ENCODE data around the gene ANO1. TPM values are rescaled to one million over a fixed set of nuclear protein-coding genes. Genes with fewer than 3 reads are reported as not detected.

The ANO1 gene
- total RNA-seq, 4 donors from 2014 or later: 5.1 to 17.5 (median 14.5) TPM

DNA sequence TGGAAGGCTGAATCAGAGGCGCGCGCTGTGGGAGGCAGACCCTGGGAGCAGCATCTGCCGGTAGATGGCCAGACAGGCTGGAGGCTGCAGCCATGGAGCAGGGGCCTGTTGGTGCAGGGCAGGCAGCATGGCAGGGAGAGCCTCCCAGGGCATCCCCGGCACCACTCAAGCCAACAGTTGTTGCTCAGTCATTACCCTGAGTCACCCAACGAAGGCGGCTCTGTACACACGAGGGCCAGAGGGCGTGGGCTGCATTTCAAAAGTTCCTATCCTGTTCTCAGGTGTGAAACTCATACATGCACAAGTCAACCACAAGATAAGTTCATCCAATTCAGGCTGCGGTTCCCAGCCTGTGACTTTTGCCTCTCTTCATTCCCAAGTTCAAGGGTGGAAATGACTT is 2.6 kb downstream of the ANO1 start:
- intact Hi-C loops (cut with DNase I): loop anchor here (10.0 kb wide), 1 partner anchor 64 kb away; no protein-coding TSS in a partner anchor
- DNase-seq: no peak
- Histone ChIP-seq H3K27ac (peak overlapping the region in 1 of 4 donors; percentile 38), H3K4me3 (no peak overlapping the region), H3K36me3 (no peaks in the 10 kb centered on the region), H3K4me1 (peaks cover 2 to 31% (median 5%) of the 10 kb centered on the region in 3 donors), H3K27me3 (peaks cover 0 to 66% (median 3%) of the 10 kb centered on the region in 4 donors), H3K9me3 (no peaks in the 10 kb centered on the region)
- TF ChIP-seq POLR2A (IDR thresholded peaks at IDR 0.05): no peak
- no peak for TF ChIP-seq CTCF (IDR thresholded peaks at IDR 0.05)
- 31 to 71% methylated on average over 2 to 6 of the region's 10 CpGs for WGBS, 2 donors

- H3K4me1 ChIP-seq: peaks cover under 1 to 32% (median 5%) of the 10 kb centered on the region in 3 donors
- peaks cover 0 to 53% (median 1%) of the 10 kb centered on the region in 4 donors for H3K27me3 ChIP-seq
- no peak overlapping the region for H3K27ac ChIP-seq
- H3K9me3 ChIP-seq: no peaks in the 10 kb centered on the region
- H3K4me3 ChIP-seq: no peak overlapping the region
- no peak for DNase-seq
- intact Hi-C loops (cut with DNase I): loop anchor here (10.0 kb wide), 1 partner anchor 62 kb away; no protein-coding TSS in a partner anchor
- no peaks in the 10 kb centered on the region for H3K36me3 ChIP-seq
- TF ChIP-seq CTCF (IDR thresholded peaks at IDR 0.05): peak in 1 of 6 experiments; percentile 44
- TF ChIP-seq POLR2A (IDR thresholded peaks at IDR 0.05): no peak
- 81 to 86% methylated on average over 3 to 4 of the region's 4 CpGs for WGBS, 2 donors
Observed at GRCh38 chr11:70082829-70083228, 4.7 kb downstream of the ANO1 start.

DNA sequence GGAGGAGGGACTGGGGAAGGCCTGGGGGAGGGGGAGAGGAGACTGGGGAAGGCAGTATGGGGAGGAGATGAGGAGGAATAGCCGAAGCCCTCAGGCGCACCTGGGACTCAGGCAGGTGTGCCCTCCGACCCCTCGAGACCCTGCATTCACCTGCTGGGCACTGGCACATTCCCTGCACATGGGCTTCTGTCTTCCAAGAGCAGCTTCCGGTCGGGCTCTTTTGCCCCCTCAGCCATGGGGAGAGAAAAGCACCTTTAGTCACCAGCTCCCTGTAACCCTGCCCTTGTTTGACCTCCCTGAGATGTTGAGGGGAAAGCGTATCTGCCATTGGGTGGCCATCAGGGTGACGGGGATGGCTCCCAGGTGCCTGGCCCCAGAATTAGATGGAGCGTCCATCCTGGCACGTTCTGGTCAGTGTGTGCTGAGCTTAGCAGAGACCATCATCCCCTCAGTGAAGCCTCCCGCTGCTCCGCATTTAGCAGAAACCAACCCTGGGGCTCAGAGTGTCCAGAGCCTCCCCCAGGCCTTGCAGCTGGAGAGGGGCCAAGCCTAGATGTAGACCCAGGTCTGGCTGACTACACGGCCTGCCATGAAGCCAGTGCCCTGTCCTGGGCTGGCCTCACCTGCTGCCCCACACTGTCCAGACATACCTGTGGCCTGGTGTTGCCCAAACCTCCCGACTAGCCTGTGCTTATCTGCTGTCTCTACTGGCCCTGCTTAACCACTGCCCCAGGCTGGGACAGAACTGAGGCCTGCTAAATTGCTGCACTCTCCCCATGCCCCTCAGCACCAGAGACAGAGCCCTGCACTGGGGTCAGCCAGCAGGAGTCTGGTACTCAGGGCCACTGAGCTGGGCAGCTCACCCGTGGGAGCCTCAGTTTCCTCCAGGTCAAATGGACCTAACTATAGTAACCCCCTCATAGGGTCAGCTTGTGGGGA is 6.2 kb downstream of the ANO1 start:
- no peak for TF ChIP-seq POLR2A (IDR thresholded peaks at IDR 0.05)
- H3K27me3 ChIP-seq: peaks cover 0 to 38% (median 0%) of the 10 kb centered on the region in 4 donors
- H3K4me1 ChIP-seq: peaks cover 0 to 18% (median 0%) of the 10 kb centered on the region in 3 donors
- H3K4me3 ChIP-seq: no peak overlapping the region
- no peak overlapping the region for H3K27ac ChIP-seq
- no peaks in the 10 kb centered on the region for H3K36me3 ChIP-seq
- H3K9me3 ChIP-seq: no peaks in the 10 kb centered on the region
- intact Hi-C loops (cut with DNase I): loop anchor here (10.0 kb wide), 1 partner anchor 60 kb away; no protein-coding TSS in a partner anchor
- no peak for DNase-seq
- 82 to 83% methylated on average over 5 to 7 of the region's 15 CpGs for WGBS, 2 donors

GRCh38 chr11:70085815-70086769 is 8.0 kb downstream of the ANO1 start:
- Histone ChIP-seq H3K27ac (no peak overlapping the region), H3K27me3 (peaks cover 0 to 26% (median 0%) of the 10 kb centered on the region in 4 donors), H3K4me1 (peaks cover 0 to 23% (median 2%) of the 10 kb centered on the region in 3 donors), H3K36me3 (no peaks in the 10 kb centered on the region), H3K4me3 (no peak overlapping the region), H3K9me3 (no peaks in the 10 kb centered on the region)
- 61 to 79% methylated on average over 11 to 15 of the region's 30 CpGs for WGBS, 2 donors
- no peak for TF ChIP-seq CTCF (IDR thresholded peaks at IDR 0.05)
- TF ChIP-seq POLR2A (IDR thresholded peaks at IDR 0.05): no peak
- intact Hi-C loops (cut with DNase I): loop anchor here (10.0 kb wide), 1 partner anchor 59 kb away; no protein-coding TSS in a partner anchor
- no peak for DNase-seq
